DOHH2 (cell line): Measurements from ENCODE around the gene ZNF302.

Source experiments
- H3F3A ChIP-seq: fragments of 200-600 bp; sonication (generic), shearing (Covaris generic); 2 replicates; pipeline ENCODE4 v1.6.0; 2016; ENCODE audit warnings: antibody characterized with exemption, mild to moderate bottlenecking; ENCODE audit not compliant: control insufficient read depth, insufficient read depth
- H3K27ac ChIP-seq: fragments of 200-600 bp; sonication (generic); 2 replicates; pipeline ENCODE4 v1.5.1; 2014; ENCODE audit warnings: low read depth, mild to moderate bottlenecking, low read length, moderate library complexity
- H3K27me3 ChIP-seq: fragments of 200-600 bp; sonication (generic); 2 replicates; pipeline ENCODE4 v1.6.1; 2014; ENCODE audit warnings: mild to moderate bottlenecking, low read length, mixed read lengths; ENCODE audit not compliant: control insufficient read depth
- H3K36me3 ChIP-seq: fragments of 200-600 bp; sonication (generic); 2 replicates; pipeline ENCODE4 v1.6.1; 2014; ENCODE audit warnings: mild to moderate bottlenecking, low read length, moderate library complexity, mixed read lengths; ENCODE audit not compliant: control insufficient read depth
- H3K4me1 ChIP-seq: fragments of 200-600 bp; sonication (generic); 2 replicates; pipeline ENCODE4 v1.6.1; 2014; ENCODE audit warnings: mild to moderate bottlenecking, low read length, mixed read lengths; ENCODE audit not compliant: control insufficient read depth
- H3K4me2 ChIP-seq: fragments of 200-600 bp; sonication (generic); 2 replicates; pipeline ENCODE4 v1.6.0; 2014; ENCODE audit warnings: mild to moderate bottlenecking, low read length, moderate library complexity
- H3K4me3 ChIP-seq: fragments of 200-600 bp; sonication (generic); 2 replicates; pipeline ENCODE4 v1.5.1; 2014; ENCODE audit warnings: mild to moderate bottlenecking, low read length, mixed read lengths
- H3K79me2 ChIP-seq: fragments of 200-600 bp; sonication (generic); 2 replicates; pipeline ENCODE4 v1.6.1; 2014; ENCODE audit warnings: mild to moderate bottlenecking, low read length, mixed read lengths; ENCODE audit not compliant: control insufficient read depth
- H3K9me2 ChIP-seq: fragments of 200-600 bp; sonication (generic); replicated peaks from 2 replicates; pipeline ENCODE4 v1.6.1; 2014; ENCODE audit warnings: mild to moderate bottlenecking, low read length, mixed read lengths; ENCODE audit not compliant: control insufficient read depth
- H3K9me3 ChIP-seq: fragments of 200-600 bp; sonication (generic); 2 replicates; pipeline ENCODE4 v1.6.1; 2014; ENCODE audit warnings: antibody characterized with exemption, low read length, mixed read lengths; ENCODE audit not compliant: control insufficient read depth, insufficient read depth
- H4K20me1 ChIP-seq: fragments of 200-600 bp; sonication (generic); 2 replicates; pipeline ENCODE4 v1.6.0; 2014; ENCODE audit warnings: low read depth, mild to moderate bottlenecking, antibody characterized with exemption, low read length, moderate library complexity; ENCODE audit not compliant: control insufficient read depth, insufficient read depth
- EZH2phosphoT487 ChIP-seq: fragments of 200-600 bp; sonication (generic); IDR thresholded peaks from 2 replicates; pipeline ENCODE4 v1.6.1; 2017; ENCODE audit warnings: borderline replicate concordance, mild to moderate bottlenecking, antibody characterized with exemption, low read length, moderate library complexity, mixed read lengths
- TF ChIP-seq, protein P1 (sequence below): fragments of 200-600 bp; sonication (generic); IDR thresholded peaks from one replicate; pipeline ENCODE4 v1.5.1; 2014; ENCODE audit warnings: antibody characterized with exemption, mild to moderate bottlenecking, low read depth, low read length; ENCODE audit not compliant: poor library complexity, severe bottlenecking

ZNF302 gene

GRCh38 chr19:34713262-34713637 lies 35.8 kb downstream of the ZNF302 start:
- no peak for TF ChIP-seq EZH2phosphoT487
- TF ChIP-seq, protein P1, sequence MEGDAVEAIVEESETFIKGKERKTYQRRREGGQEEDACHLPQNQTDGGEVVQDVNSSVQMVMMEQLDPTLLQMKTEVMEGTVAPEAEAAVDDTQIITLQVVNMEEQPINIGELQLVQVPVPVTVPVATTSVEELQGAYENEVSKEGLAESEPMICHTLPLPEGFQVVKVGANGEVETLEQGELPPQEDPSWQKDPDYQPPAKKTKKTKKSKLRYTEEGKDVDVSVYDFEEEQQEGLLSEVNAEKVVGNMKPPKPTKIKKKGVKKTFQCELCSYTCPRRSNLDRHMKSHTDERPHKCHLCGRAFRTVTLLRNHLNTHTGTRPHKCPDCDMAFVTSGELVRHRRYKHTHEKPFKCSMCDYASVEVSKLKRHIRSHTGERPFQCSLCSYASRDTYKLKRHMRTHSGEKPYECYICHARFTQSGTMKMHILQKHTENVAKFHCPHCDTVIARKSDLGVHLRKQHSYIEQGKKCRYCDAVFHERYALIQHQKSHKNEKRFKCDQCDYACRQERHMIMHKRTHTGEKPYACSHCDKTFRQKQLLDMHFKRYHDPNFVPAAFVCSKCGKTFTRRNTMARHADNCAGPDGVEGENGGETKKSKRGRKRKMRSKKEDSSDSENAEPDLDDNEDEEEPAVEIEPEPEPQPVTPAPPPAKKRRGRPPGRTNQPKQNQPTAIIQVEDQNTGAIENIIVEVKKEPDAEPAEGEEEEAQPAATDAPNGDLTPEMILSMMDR, result no peak
- no peaks in the 10 kb centered on the region for H3K27me3 ChIP-seq
- H3K27ac ChIP-seq, result no peak overlapping the region
- H3K36me3 ChIP-seq, result no peaks in the 10 kb centered on the region
- peaks cover 19% of the 10 kb centered on the region for H3K9me3 ChIP-seq
- no peaks in the 10 kb centered on the region for H3K79me2 ChIP-seq
- H4K20me1 ChIP-seq, result no peaks in the 10 kb centered on the region
- H3F3A ChIP-seq, result no peaks in the 10 kb centered on the region
- H3K4me3 ChIP-seq, result no peak overlapping the region
- no peaks in the 10 kb centered on the region for H3K9me2 ChIP-seq
- H3K4me2 ChIP-seq, result no peak overlapping the region
- H3K4me1 ChIP-seq, result no peaks in the 10 kb centered on the region

- Histone ChIP-seq H3K9me2 (no peaks in the 10 kb centered on the region), H3F3A (no peaks in the 10 kb centered on the region), H3K27me3 (no peaks in the 10 kb centered on the region), H3K79me2 (no peaks in the 10 kb centered on the region), H3K4me1 (no peaks in the 10 kb centered on the region), H4K20me1 (no peaks in the 10 kb centered on the region), H3K9me3 (peaks cover 19% of the 10 kb centered on the region), H3K27ac (no peak overlapping the region), H3K36me3 (no peaks in the 10 kb centered on the region), H3K4me2 (no peak overlapping the region), H3K4me3 (no peak overlapping the region)
- TF ChIP-seq, protein P1, result no peak
- TF ChIP-seq EZH2phosphoT487, result no peak
Observed at GRCh38 chr19:34715357-34715756, 37.9 kb downstream of the ZNF302 start.

DNA sequence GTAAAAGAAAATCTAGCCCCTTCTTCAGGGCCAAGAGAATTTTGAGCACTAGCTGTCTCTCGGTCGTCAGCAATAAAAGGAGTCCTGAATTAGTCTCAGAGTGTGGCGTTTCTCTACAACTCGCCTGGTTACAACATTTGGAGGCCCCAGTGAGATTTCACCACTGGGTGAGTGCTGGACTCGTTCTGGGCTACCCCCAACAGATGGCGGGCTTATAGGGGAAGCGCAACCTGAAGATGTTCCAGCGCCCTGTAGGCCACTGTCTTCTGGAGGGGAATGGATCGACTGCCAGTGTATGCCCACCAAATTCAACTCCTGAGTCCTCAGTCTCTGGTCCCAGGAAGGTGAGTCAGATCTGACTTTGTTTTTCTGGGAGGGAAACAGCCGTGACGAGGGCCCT lies 44.9 kb downstream of the ZNF302 start:
- no peak for TF ChIP-seq EZH2phosphoT487
- TF ChIP-seq, protein P1, result no peak

GRCh38 chr19:34725400-34725799 lies 47.9 kb downstream of the ZNF302 start:
- Histone ChIP-seq H3K36me3 (no peaks in the 10 kb centered on the region), H3K9me3 (no peaks in the 10 kb centered on the region), H3K4me1 (no peaks in the 10 kb centered on the region), H3K79me2 (no peaks in the 10 kb centered on the region), H3K27me3 (no peaks in the 10 kb centered on the region; the same call in 1 of the 2 replicates), H3K4me3 (no peak overlapping the region), H3F3A (no peaks in the 10 kb centered on the region), H4K20me1 (no peaks in the 10 kb centered on the region), H3K9me2 (no peaks in the 10 kb centered on the region), H3K27ac (no peak overlapping the region), H3K4me2 (no peak overlapping the region)
- TF ChIP-seq, protein P1, result no peak
- TF ChIP-seq EZH2phosphoT487, result no peak

More for the DNA sequence above, 44.9 kb downstream of the ZNF302 start:
- H3F3A ChIP-seq, result no peaks in the 10 kb centered on the region
- no peaks in the 10 kb centered on the region for H4K20me1 ChIP-seq
- H3K79me2 ChIP-seq, result no peaks in the 10 kb centered on the region
- H3K4me2 ChIP-seq, result no peak overlapping the region
- H3K4me1 ChIP-seq, result no peaks in the 10 kb centered on the region
- H3K9me2 ChIP-seq, result no peaks in the 10 kb centered on the region
- no peaks in the 10 kb centered on the region; the same call in 1 of the 2 replicates for H3K27me3 ChIP-seq
- H3K36me3 ChIP-seq, result no peaks in the 10 kb centered on the region
- H3K9me3 ChIP-seq, result no peaks in the 10 kb centered on the region
- H3K4me3 ChIP-seq, result no peak overlapping the region
- no peak overlapping the region for H3K27ac ChIP-seq
